NT2/D1 (cell line): ENCODE data around the gene SKAP1.
"Not testable (repeated sequence)": the region's sequence is repeated elsewhere in the genome, so short reads cannot be mapped to it uniquely, and the experiment has no call there.

Experiments used
- DNase-seq: peaks from one replicate; pipeline ENCODE4 v3.0.0-alpha.2; 2011; ENCODE audit warnings: low read depth, low spot score
- H3K27me3 ChIP-seq: 2 replicates; pipeline ENCODE4 v1.6.0; 2011; ENCODE audit warnings: mild to moderate bottlenecking; ENCODE audit not compliant: insufficient read length, insufficient read depth
- H3K36me3 ChIP-seq: 2 replicates; pipeline ENCODE4 v1.6.1; 2011; ENCODE audit warnings: mild to moderate bottlenecking, low read length, mixed read lengths; ENCODE audit not compliant: insufficient read depth, insufficient read length
- H3K4me1 ChIP-seq: 2 replicates; pipeline ENCODE4 v1.5.1; 2011; ENCODE audit not compliant: insufficient read depth, insufficient read length
- H3K4me3 ChIP-seq: 2 replicates; pipeline ENCODE4 v1.5.1; 2011; ENCODE audit warnings: low read depth; ENCODE audit not compliant: insufficient read length
- H3K9ac ChIP-seq: 2 replicates; pipeline ENCODE4 v1.6.0; 2011; ENCODE audit warnings: low read depth; ENCODE audit not compliant: insufficient read length
- H3K9me3 ChIP-seq: 2 replicates; pipeline ENCODE4 v1.5.1; 2011; ENCODE audit warnings: mild to moderate bottlenecking, low read length; ENCODE audit not compliant: insufficient read depth
- SUZ12 ChIP-seq: IDR thresholded peaks from 2 replicates; pipeline ENCODE4 v1.6.1; 2011; ENCODE audit not compliant: insufficient read length, insufficient read depth; ENCODE audit errors: extremely low read depth
- YY1 ChIP-seq: IDR thresholded peaks from 2 replicates; pipeline ENCODE4 v1.6.1; 2011; ENCODE audit not compliant: insufficient read length, insufficient read depth
- ZNF274 ChIP-seq: IDR thresholded peaks from 2 replicates; pipeline ENCODE4 v1.6.1; 2011; ENCODE audit warnings: mild to moderate bottlenecking, low read depth, low read length

The SKAP1 gene

GRCh38 chr17:48202959-48203358 lies 227.1 kb downstream of the SKAP1 start:
- Histone ChIP-seq H3K9ac (no peak overlapping the region), H3K4me1 (no peaks in the 10 kb centered on the region), H3K4me3 (no peak overlapping the region), H3K27me3 (no peaks in the 10 kb centered on the region), H3K36me3 (no peaks in the 10 kb centered on the region), H3K9me3 (no peaks in the 10 kb centered on the region)
- DNase-seq = no peak
- TF ChIP-seq SUZ12 = no peak
- TF ChIP-seq YY1 = no peak

- TF ChIP-seq SUZ12 = no peak
- TF ChIP-seq YY1 = no peak
- no peak for TF ChIP-seq ZNF274
- Histone ChIP-seq H3K4me3 (no peak overlapping the region), H3K9ac (no peak overlapping the region), H3K4me1 (no peaks in the 10 kb centered on the region), H3K27me3 (no peaks in the 10 kb centered on the region), H3K36me3 (no peaks in the 10 kb centered on the region), H3K9me3 (no peaks in the 10 kb centered on the region)
- DNase-seq = no peak
Observed at GRCh38 chr17:48198950-48199541, 231.0 kb downstream of the SKAP1 start.

DNA sequence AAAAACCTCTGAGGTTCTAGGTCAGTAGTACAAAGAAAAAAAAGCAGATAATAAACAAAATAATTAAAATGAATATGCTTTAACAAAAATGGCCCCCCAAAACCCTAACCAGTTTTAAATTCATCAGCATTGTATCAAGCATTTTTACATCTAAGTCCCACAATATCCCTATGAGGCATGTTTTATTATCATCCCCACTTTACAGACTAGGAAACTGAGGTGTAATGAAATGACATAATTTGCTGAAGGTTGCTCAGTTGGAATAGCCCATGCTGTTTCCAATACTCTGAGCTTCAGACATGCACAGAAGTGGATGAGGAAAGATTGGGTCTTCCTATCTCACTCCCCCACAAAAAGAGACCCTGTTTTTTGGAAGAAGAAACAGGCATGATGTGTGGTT lies 234.1 kb downstream of the SKAP1 start:
- Histone ChIP-seq H3K36me3 (no peaks in the 10 kb centered on the region), H3K9ac (no peak overlapping the region), H3K4me1 (no peaks in the 10 kb centered on the region), H3K9me3 (no peaks in the 10 kb centered on the region), H3K4me3 (no peak overlapping the region), H3K27me3 (no peaks in the 10 kb centered on the region)
- TF ChIP-seq YY1 = no peak
- no peak for TF ChIP-seq SUZ12
- no peak for TF ChIP-seq ZNF274
- no peak for DNase-seq

- Histone ChIP-seq H3K4me1 (no peaks in the 10 kb centered on the region), H3K9me3 (no peaks in the 10 kb centered on the region), H3K27me3 (no peaks in the 10 kb centered on the region), H3K36me3 (no peaks in the 10 kb centered on the region), H3K4me3 (no peak overlapping the region), H3K9ac (no peak overlapping the region)
- DNase-seq = no peak
- TF ChIP-seq ZNF274 (no peak), YY1 (no peak)
Observed at GRCh38 chr17:48194097-48194550, 235.9 kb downstream of the SKAP1 start.

DNA sequence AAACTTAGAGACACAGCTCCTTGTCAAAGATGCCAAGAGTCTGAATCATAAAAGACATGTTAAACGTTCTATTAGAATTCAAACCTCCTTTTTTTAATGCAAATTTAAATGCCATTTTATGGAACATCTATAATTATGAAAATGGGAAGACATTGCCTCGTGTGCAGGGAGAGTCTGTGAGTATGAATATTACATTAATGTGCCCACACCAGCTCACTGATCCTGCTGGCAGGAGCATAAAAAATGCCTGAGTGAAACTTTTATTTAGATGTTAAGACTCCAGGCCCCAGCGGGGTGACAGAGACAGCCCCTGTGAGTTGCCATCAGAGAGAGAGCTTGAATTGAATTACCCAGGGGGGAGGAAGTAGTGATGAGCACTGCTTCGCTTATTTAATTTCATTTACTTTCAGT lies 237.7 kb downstream of the SKAP1 start:
- Histone ChIP-seq H3K4me3 (no peak overlapping the region), H3K9me3 (no peaks in the 10 kb centered on the region), H3K9ac (no peak overlapping the region), H3K27me3 (no peaks in the 10 kb centered on the region), H3K36me3 (no peaks in the 10 kb centered on the region), H3K4me1 (no peaks in the 10 kb centered on the region)
- TF ChIP-seq SUZ12 (no peak), YY1 (no peak), ZNF274 (no peak)
- DNase-seq = no peak

- no peak overlapping the region for H3K9ac ChIP-seq
- TF ChIP-seq ZNF274 = no peak
- TF ChIP-seq SUZ12 = no peak
- TF ChIP-seq YY1 = no peak
- H3K27me3 ChIP-seq = no peaks in the 10 kb centered on the region
- H3K4me1 ChIP-seq = no peaks in the 10 kb centered on the region
- no peaks in the 10 kb centered on the region for H3K9me3 ChIP-seq
- H3K36me3 ChIP-seq = no peaks in the 10 kb centered on the region
- DNase-seq = no peak
- no peak overlapping the region for H3K4me3 ChIP-seq
Observed at GRCh38 chr17:48191362-48191761, 238.7 kb downstream of the SKAP1 start.

DNA sequence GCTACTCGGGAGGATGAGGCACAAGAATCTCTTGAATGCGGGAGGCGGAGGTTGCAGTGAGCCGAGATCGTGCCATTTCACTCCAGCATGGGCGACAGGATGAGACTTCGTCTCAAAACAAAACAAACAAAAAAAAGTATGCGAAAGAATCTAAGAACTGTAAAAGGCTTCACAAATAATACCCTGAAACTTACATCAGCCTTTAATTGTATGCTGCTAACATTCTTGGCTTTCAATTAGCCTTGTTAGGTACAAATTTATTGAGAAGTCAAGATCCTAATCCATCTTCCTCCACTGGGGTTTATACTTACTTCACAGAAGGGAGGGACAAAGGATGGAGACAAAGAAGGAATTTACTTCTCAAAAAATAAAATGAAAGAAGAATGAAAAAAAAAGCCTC lies 239.1 kb downstream of the SKAP1 start:
- Histone ChIP-seq H3K4me1 (no peaks in the 10 kb centered on the region), H3K36me3 (no peaks in the 10 kb centered on the region), H3K9me3 (no peaks in the 10 kb centered on the region), H3K27me3 (no peaks in the 10 kb centered on the region), H3K4me3 (no peak overlapping the region), H3K9ac (no peak overlapping the region)
- DNase-seq = no peak
- no peak for TF ChIP-seq YY1
- no peak for TF ChIP-seq SUZ12
- no peak for TF ChIP-seq ZNF274

DNA sequence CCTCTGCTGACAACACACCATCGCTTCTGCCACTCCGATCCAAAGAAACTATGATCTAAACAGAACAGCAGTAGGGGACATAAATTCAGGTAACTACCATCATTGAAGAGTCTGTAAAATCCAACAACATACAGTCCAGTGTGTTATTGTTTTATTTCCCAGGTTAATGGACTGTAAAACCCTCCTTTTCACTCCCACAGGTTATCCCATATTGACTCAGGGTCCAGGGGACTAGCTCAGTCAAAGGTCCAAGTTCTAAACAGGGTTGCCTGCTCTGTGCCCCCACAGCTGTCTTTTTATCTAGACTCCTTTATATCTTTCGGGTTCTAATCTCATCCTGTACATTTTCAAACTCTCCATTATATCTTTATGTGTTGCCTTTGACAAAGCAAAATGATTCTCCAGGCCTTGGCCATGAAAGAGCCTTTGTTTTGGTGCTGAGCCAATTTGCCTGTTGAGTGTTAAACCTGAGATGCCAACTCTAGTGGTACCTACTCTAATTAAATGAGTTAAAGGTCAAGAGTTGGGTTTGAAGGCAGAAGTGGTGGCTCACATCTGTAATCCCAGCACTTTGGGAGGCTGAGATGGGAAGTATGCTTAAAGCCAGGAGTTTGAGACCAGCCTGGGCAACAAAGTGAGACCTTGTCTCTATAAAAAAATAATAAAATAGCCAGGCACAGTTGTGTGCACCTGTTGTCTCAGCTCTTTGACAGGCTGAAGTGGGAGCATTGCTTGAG lies 242.0 kb downstream of the SKAP1 start:
- H3K9me3 ChIP-seq = no peaks in the 10 kb centered on the region
- no peak for DNase-seq
- no peak overlapping the region for H3K4me3 ChIP-seq
- no peaks in the 10 kb centered on the region for H3K4me1 ChIP-seq
- H3K27me3 ChIP-seq = no peaks in the 10 kb centered on the region
- no peaks in the 10 kb centered on the region for H3K36me3 ChIP-seq
- TF ChIP-seq YY1 (no peak), ZNF274 (no peak)
- H3K9ac ChIP-seq = no peak overlapping the region

- not testable (repeated sequence) for H3K27me3 ChIP-seq, H3K4me3 ChIP-seq, H3K9me3 ChIP-seq, H3K9ac ChIP-seq, DNase-seq, H3K36me3 ChIP-seq, H3K4me1 ChIP-seq
Observed at GRCh38 chr17:48186317-48186716, 243.7 kb downstream of the SKAP1 start.
